ENCODE results near the gene ADK. TPM values are rescaled to one million over a fixed set of nuclear protein-coding genes. Genes with fewer than 3 reads are reported as not detected.
"Not testable (repeated sequence)": the region's sequence is repeated elsewhere in the genome, so short reads cannot be mapped to it uniquely, and the experiment has no call there.

Gene ADK
- polyA plus RNA-seq, 1 experiment = 19.4 TPM

- no peaks in the 10 kb centered on the region for H3K27me3 ChIP-seq (ENCODE audit: control insufficient read depth, insufficient read depth, low read length)
- H3K36me3 ChIP-seq (ENCODE audit: control insufficient read depth, insufficient read depth, low read length) = no peaks in the 10 kb centered on the region
- ChIA-PET CTCF (interaction anchor here (0.7 to 1.7 kb wide), 2 partner anchors 11 to 45 kb away, joined by 3 to 4 read pairs; no protein-coding TSS in a partner anchor), POLR2A (interaction anchor here (0.6 kb wide), 1 partner anchor 326 kb away, joined by 3 read pairs; no protein-coding TSS in a partner anchor)
- TF ChIP-seq CTCF (IDR thresholded peaks at IDR 0.05; ENCODE audit: insufficient read depth, low read depth, low read length) = no peak
- no peak for DNase-seq (ENCODE audit: low read depth)
- no peak overlapping the region for H3K4me3 ChIP-seq (ENCODE audit: low read depth, low read length)
These were observed 363.3 kb downstream of the ADK start for GRCh38 chr10:74514322-74514721.

GRCh38 chr10:74518061-74518460 lies 367.0 kb downstream of the ADK start:
- ChIA-PET CTCF (no interaction called here), POLR2A (no interaction called here)
- Histone ChIP-seq H3K27me3 (ENCODE audit: control insufficient read depth, insufficient read depth, low read length) (no peaks in the 10 kb centered on the region), H3K36me3 (ENCODE audit: control insufficient read depth, insufficient read depth, low read length) (no peaks in the 10 kb centered on the region), H3K4me3 (ENCODE audit: low read depth, low read length) (no peak overlapping the region)
- DNase-seq (ENCODE audit: low read depth) = no peak
- no peak for TF ChIP-seq CTCF (IDR thresholded peaks at IDR 0.05; ENCODE audit: insufficient read depth, low read depth, low read length)

GRCh38 chr10:74521526-74521925 lies 370.5 kb downstream of the ADK start:
- no peaks in the 10 kb centered on the region for H3K27me3 ChIP-seq (ENCODE audit: control insufficient read depth, insufficient read depth, low read length)
- CTCF ChIA-PET = no interaction called here
- TF ChIP-seq CTCF (IDR thresholded peaks at IDR 0.05; ENCODE audit: insufficient read depth, low read depth, low read length) = no peak
- DNase-seq (ENCODE audit: low read depth) = no peak
- H3K4me3 ChIP-seq (ENCODE audit: low read depth, low read length) = no peak overlapping the region
- POLR2A ChIA-PET = no interaction called here
- H3K36me3 ChIP-seq (ENCODE audit: control insufficient read depth, insufficient read depth, low read length) = no peaks in the 10 kb centered on the region

GRCh38 chr10:74523199-74523598 lies 372.2 kb downstream of the ADK start:
- Histone ChIP-seq H3K36me3 (ENCODE audit: control insufficient read depth, insufficient read depth, low read length) (no peaks in the 10 kb centered on the region), H3K27me3 (ENCODE audit: control insufficient read depth, insufficient read depth, low read length) (no peaks in the 10 kb centered on the region), H3K4me3 (ENCODE audit: low read depth, low read length) (no peak overlapping the region)
- no peak for TF ChIP-seq CTCF (IDR thresholded peaks at IDR 0.05; ENCODE audit: insufficient read depth, low read depth, low read length)
- no peak for DNase-seq (ENCODE audit: low read depth)
- ChIA-PET CTCF (no interaction called here), POLR2A (no interaction called here)

- no peak for DNase-seq (ENCODE audit: low read depth)
- Histone ChIP-seq H3K27me3 (ENCODE audit: control insufficient read depth, insufficient read depth, low read length) (no peaks in the 10 kb centered on the region), H3K4me3 (ENCODE audit: low read depth, low read length) (no peak overlapping the region), H3K36me3 (ENCODE audit: control insufficient read depth, insufficient read depth, low read length) (no peaks in the 10 kb centered on the region)
- POLR2A ChIA-PET = no interaction called here
- CTCF ChIA-PET = interaction anchor here (0.6 kb wide), 1 partner anchor 11 kb away, joined by 3 read pairs; no protein-coding TSS in a partner anchor
- no peak for TF ChIP-seq CTCF (IDR thresholded peaks at IDR 0.05; ENCODE audit: insufficient read depth, low read depth, low read length)
These were observed 374.9 kb downstream of the ADK start for GRCh38 chr10:74525885-74526284.

GRCh38 chr10:74527611-74528010 lies 376.6 kb downstream of the ADK start:
- H3K27me3 ChIP-seq (ENCODE audit: control insufficient read depth, insufficient read depth, low read length); H3K36me3 ChIP-seq (ENCODE audit: control insufficient read depth, insufficient read depth, low read length); H3K4me3 ChIP-seq (ENCODE audit: low read depth, low read length); POLR2A ChIA-PET; DNase-seq (ENCODE audit: low read depth): not testable (repeated sequence)
- CTCF ChIA-PET = interaction anchor here (0.6 kb wide), 1 partner anchor 8 kb away, joined by 3 read pairs; no protein-coding TSS in a partner anchor

Data from BJ (cell line).